K562 (cell line): ENCODE data around the gene CD19. TPM values are rescaled to one million over a fixed set of nuclear protein-coding genes. Genes with fewer than 3 reads are reported as not detected.
A peak's percentile ranks its signal among the peaks of the same experiment; 100 is the strongest.

ENCODE experiments used
- C11orf30 ChIP-seq: fragments of 450-650 bp; IDR thresholded peaks from 2 replicates; pipeline ENCODE4 v1.6.1; 2016; ENCODE audit warnings: low read depth, mild to moderate bottlenecking
- ELF4 ChIP-seq: fragments of 450-650 bp; formaldehyde crosslinking; IDR thresholded peaks from 2 replicates; pipeline ENCODE4 v1.4.0; 2022; ENCODE audit warnings: missing genetic modification characterization
- FOXM1 ChIP-seq, 2 experiments: fragments of 450-650 bp in 1 of 2; sonication (generic) in 1 of 2; formaldehyde crosslinking in 1 of 2; IDR thresholded peaks; 2 replicates each; pipeline versions ENCODE4 v1.6.1 to v1.9.0; 2017 to 2022; ENCODE audit warnings: low read depth in 2 of 2, mild to moderate bottlenecking in 2 of 2, missing genetic modification reagents in 1 of 2, moderate library complexity in 1 of 2
- KAT7 ChIP-seq: sonication (generic); formaldehyde crosslinking; IDR thresholded peaks from 2 replicates; pipeline ENCODE4 v1.8.0; 2022; ENCODE audit warnings: missing genetic modification reagents, mild to moderate bottlenecking, borderline replicate concordance
- MECOM ChIP-seq: fragments of 250-450 bp; sonication (Bioruptor Pico); IDR thresholded peaks from 2 replicates; pipeline ENCODE4 v1.8.0; 2022; ENCODE audit warnings: inconsistent platforms
- MEF2A ChIP-seq: IDR thresholded peaks from 2 replicates; pipeline ENCODE4 v1.6.1; 2011; ENCODE audit warnings: low read depth, mild to moderate bottlenecking, low read length, moderate library complexity; ENCODE audit not compliant: control insufficient read depth
- OTX1 ChIP-seq: fragments of 450-650 bp; formaldehyde crosslinking; IDR thresholded peaks from 2 replicates; pipeline ENCODE4 v1.4.0; 2022; ENCODE audit warnings: mild to moderate bottlenecking
- PYGO2 ChIP-seq: fragments of 450-650 bp; IDR thresholded peaks from 2 replicates; pipeline ENCODE4 v1.6.1; 2016; ENCODE audit warnings: mild to moderate bottlenecking, missing genetic modification characterization, moderate library complexity, missing compliant biosample characterization
- SETDB1 ChIP-seq: IDR thresholded peaks from one replicate; pipeline ENCODE4 v1.6.1; 2012; ENCODE audit warnings: low read length, control low read depth, inconsistent platforms
- SMC3 ChIP-seq: conservative IDR thresholded peaks from 2 replicates; pipeline ENCODE4 v1.6.1; 2011; ENCODE audit warnings: low read depth, low read length, improper control_type of control experiment; ENCODE audit not compliant: insufficient read depth
- SRSF3 ChIP-seq: fragments of 200-400 bp; formaldehyde crosslinking; IDR thresholded peaks from 2 replicates; pipeline ENCODE4 v1.6.1; 2016; ENCODE audit warnings: mild to moderate bottlenecking, low read length, moderate library complexity; ENCODE audit not compliant: insufficient read depth
- ZFX ChIP-seq: sonication (generic); formaldehyde crosslinking; IDR thresholded peaks from 2 replicates; pipeline ENCODE4 v1.8.0; 2022; ENCODE audit warnings: mild to moderate bottlenecking, missing genetic modification reagents, moderate library complexity
- ZNF124 ChIP-seq: sonication (generic); formaldehyde crosslinking; IDR thresholded peaks from 2 replicates; pipeline ENCODE4 v1.8.1; 2022; ENCODE audit warnings: missing genetic modification reagents
- ZNF174 ChIP-seq: fragments of 250-450 bp; sonication (Bioruptor Pico); IDR thresholded peaks from 2 replicates; pipeline ENCODE4 v1.4.0; 2020; ENCODE audit warnings: mild to moderate bottlenecking
- ZNF239 ChIP-seq: fragments of 250-450 bp; sonication (Bioruptor Pico); IDR thresholded peaks from 2 replicates; pipeline ENCODE4 v1.4.0; 2020; ENCODE audit warnings: mild to moderate bottlenecking
- polyA plus RNA-seq, 8 experiments: library from polyadenylated mRNA; depleted of rRNA in 4 of 8; stranded (reverse) in 5 of 8; unstranded in 3 of 8; fragments of >200 nt; fragmentation: Nextera tagmentation in 2 of 8; fragmentation: Illumina TruSeq in 1 of 8; extraction: Ambion mirVana in 2 of 8; extraction: Trizol in 1 of 8; gene quantifications; 2 replicates each; pipeline versions ENCODE4 v1.2.1 to v1.2.3, GENCODE V29; 2011 to 2014; ENCODE audit warnings: inconsistent platforms in 1 of 8, missing spikeins in 1 of 8
- total RNA-seq, 7 experiments: library from RNA; depleted of rRNA in 6 of 7; stranded (reverse); fragments of >200 nt in 6 of 7; fragmentation: Illumina TruSeq in 2 of 7; extraction: Trizol in 2 of 7; gene quantifications; 2 replicates each; pipeline versions ENCODE4 v1.2.1 to v1.2.3, GENCODE V29; 2011 to 2021; ENCODE audit warnings: low replicate concordance in 1 of 7
- TF ChIP-seq, protein P1 (sequence below): fragments of 250-450 bp; sonication (Bioruptor Pico); IDR thresholded peaks from 2 replicates; pipeline ENCODE4 v1.5.0; 2021; ENCODE audit warnings: mild to moderate bottlenecking, moderate library complexity
- TF ChIP-seq, protein P2 (sequence below): fragments of 200-800 bp; sonication (Bioruptor generic); IDR thresholded peaks from 2 replicates; pipeline ENCODE4 v1.6.1; 2016; ENCODE audit warnings: missing genetic modification characterization, missing compliant biosample characterization

CD19 gene
- total and polyA plus RNA-seq, 9 of the 15 experiments (the other 6 are each of a cell fraction or from before 2014, with no cell fraction given), result 0.27 to 3.7 (median 2.0) TPM; not detected in 1

DNA sequence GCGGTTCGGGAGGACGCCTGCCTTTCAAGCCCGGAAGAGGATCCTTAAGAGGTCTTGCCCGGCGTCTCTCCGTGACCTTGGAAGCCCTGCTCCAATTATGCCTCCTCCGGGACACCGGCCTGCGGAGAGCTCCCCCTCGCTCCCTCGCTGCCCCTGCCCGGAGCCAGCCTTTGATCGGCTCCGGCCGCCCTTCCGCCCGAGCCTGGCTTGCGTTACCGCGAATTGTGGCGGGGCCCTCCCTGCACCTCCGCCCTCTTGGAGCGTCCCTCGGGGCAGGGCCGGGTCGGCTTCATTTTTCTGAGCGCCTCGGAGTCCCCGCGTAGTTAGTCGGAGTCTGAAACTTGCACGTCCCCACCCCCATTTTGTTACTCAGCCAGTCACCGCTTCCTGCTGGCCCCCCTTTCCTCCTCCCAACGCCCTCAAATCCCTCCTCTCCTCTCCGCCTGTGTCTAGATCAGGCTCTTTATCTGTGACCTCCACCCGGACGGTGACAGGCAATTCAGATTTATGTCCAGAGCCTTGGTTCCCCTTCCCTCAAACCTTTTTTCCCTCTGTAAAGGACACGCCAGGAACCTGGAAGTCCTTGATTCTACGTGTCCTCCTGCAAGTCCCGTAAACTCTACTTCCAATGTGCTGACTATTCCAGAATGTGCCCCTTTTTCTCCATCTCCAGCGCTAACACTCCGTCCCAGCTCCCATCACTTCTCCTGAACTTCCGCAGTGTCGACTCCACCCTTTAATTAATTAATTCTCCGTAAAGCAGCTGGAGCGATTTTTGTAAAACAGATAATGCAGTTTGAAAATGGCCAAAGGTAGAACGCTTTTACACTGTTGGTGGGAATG, 6.2 kb upstream of the CD19 start (continued):
- TF ChIP-seq KAT7, result peak; percentile 79; the same call in 1 of the 2 replicates
- TF ChIP-seq OTX1, result 0 out of 2 replicates have a peak, but pooled peaks have one; percentile 5
- TF ChIP-seq MECOM (CRISPR knock-in tag), result no peak
- no peak for TF ChIP-seq SRSF3
- no peak for TF ChIP-seq PYGO2 (tag)
- peak; percentile 91 for TF ChIP-seq ELF4 (CRISPR knock-in tag)
- peak; percentile 70 for TF ChIP-seq C11orf30
- no peak for TF ChIP-seq SETDB1
- no peak for TF ChIP-seq SMC3
- TF ChIP-seq ZFX (CRISPR knock-in tag), result peak; percentile 95
- TF ChIP-seq, protein P1, sequence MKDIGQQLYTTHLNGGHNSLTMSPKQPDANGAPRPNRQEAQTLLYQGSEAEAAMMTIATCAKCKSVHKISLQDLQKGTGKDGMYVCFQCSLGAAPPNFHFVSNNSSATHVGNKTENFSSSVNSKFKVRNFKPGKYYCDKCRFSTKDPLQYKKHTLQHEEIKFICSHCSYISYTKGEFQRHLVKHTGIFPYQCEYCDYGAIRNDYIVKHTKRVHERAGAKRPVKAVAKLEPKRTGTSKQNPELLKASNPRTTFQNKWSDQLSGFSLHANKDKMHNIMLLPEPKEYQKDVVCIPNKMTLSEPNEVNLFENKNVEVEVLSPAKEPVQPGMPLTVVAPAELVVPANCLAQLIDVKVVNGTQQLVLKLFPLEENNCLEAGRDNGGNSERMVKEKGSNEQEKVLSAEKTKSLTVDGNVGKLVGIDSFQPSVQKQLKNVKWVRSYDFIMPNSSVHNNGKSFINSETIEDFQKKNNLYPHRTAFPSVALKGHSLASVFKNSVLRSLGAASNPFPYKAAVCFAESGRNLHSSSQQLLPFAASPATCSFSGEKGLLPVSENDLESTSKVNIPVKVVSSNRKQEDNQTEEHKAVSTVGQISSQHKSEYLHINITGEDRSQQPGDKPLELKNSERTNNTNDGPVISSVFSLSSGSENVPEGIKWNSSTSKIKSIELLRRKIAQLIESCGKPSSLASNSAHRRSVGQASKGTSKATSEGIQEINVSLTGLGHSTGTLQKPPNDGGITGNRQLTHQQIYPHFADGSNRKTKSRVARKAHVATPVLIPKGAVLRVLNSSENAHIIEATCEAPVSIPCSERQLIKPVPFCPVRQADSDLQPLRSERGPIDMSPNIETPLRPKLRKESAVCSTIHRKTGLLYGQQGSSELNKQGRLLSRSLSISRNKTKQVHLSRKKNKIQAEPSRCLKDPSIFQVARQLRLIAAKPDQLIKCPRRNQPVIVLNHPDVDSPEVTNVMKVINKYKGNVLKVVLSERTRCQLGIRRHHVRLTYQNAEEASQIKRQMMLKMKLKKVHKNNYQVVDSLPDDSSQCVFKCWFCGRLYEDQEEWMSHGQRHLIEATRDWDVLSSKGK, result no peak
- peak; percentile 39; the same call in 1 of the 2 replicates for TF ChIP-seq MEF2A
- TF ChIP-seq, protein P2, sequence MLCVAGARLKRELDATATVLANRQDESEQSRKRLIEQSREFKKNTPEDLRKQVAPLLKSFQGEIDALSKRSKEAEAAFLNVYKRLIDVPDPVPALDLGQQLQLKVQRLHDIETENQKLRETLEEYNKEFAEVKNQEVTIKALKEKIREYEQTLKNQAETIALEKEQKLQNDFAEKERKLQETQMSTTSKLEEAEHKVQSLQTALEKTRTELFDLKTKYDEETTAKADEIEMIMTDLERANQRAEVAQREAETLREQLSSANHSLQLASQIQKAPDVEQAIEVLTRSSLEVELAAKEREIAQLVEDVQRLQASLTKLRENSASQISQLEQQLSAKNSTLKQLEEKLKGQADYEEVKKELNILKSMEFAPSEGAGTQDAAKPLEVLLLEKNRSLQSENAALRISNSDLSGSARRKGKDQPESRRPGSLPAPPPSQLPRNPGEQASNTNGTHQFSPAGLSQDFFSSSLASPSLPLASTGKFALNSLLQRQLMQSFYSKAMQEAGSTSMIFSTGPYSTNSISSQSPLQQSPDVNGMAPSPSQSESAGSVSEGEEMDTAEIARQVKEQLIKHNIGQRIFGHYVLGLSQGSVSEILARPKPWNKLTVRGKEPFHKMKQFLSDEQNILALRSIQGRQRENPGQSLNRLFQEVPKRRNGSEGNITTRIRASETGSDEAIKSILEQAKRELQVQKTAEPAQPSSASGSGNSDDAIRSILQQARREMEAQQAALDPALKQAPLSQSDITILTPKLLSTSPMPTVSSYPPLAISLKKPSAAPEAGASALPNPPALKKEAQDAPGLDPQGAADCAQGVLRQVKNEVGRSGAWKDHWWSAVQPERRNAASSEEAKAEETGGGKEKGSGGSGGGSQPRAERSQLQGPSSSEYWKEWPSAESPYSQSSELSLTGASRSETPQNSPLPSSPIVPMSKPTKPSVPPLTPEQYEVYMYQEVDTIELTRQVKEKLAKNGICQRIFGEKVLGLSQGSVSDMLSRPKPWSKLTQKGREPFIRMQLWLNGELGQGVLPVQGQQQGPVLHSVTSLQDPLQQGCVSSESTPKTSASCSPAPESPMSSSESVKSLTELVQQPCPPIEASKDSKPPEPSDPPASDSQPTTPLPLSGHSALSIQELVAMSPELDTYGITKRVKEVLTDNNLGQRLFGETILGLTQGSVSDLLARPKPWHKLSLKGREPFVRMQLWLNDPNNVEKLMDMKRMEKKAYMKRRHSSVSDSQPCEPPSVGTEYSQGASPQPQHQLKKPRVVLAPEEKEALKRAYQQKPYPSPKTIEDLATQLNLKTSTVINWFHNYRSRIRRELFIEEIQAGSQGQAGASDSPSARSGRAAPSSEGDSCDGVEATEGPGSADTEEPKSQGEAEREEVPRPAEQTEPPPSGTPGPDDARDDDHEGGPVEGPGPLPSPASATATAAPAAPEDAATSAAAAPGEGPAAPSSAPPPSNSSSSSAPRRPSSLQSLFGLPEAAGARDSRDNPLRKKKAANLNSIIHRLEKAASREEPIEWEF (CRISPR knock-in tag), result no peak
- TF ChIP-seq ZNF124 (CRISPR knock-in tag), result no peak
- peak; percentile 82 for TF ChIP-seq FOXM1 (IDR thresholded peaks at IDR 0.05; ENCODE audit: low read depth)
- no peak for TF ChIP-seq FOXM1 (CRISPR knock-in tag; IDR thresholded peaks at IDR 0.05; ENCODE audit: low read depth)
- TF ChIP-seq ZNF239 (CRISPR knock-in tag), result no peak
- 0 out of 2 replicates have a peak, but pooled peaks have one; percentile 37 for TF ChIP-seq ZNF174
